ENCODE data around the gene EPN1. TPM values are rescaled to one million over a fixed set of nuclear protein-coding genes. Genes with fewer than 3 reads are reported as not detected.

EPN1 gene
- total and polyA plus RNA-seq, 2 of the 13 experiments (the other 11 are each of a cell fraction or from before 2014, with no cell fraction given) = 28.9 to 31.7 TPM

- TF ChIP-seq, protein P1, sequence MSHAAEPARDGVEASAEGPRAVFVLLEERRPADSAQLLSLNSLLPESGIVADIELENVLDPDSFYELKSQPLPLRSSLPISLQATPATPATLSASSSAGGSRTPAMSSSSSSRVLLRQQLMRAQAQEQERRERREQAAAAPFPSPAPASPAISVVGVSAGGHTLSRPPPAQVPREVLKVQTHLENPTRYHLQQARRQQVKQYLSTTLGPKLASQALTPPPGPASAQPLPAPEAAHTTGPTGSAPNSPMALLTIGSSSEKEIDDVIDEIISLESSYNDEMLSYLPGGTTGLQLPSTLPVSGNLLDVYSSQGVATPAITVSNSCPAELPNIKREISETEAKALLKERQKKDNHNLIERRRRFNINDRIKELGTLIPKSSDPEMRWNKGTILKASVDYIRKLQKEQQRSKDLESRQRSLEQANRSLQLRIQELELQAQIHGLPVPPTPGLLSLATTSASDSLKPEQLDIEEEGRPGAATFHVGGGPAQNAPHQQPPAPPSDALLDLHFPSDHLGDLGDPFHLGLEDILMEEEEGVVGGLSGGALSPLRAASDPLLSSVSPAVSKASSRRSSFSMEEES (CRISPR knock-in tag; IDR thresholded peaks at IDR 0.05) = 0 out of 2 replicates have a peak, but pooled peaks have one; percentile 30
- TF ChIP-seq ZNF616 (CRISPR knock-in tag; IDR thresholded peaks at IDR 0.05; ENCODE audit: low read depth) (0 out of 2 replicates have a peak, but pooled peaks have one; percentile 37), ZNF788 (CRISPR knock-in tag; IDR thresholded peaks at IDR 0.05; ENCODE audit: borderline replicate concordance) (peak; percentile 60; the same call in 1 of the 2 replicates), PCBP1 (IDR thresholded peaks at IDR 0.05; ENCODE audit: borderline replicate concordance, low read depth, low read length) (no peak), GATA4 (IDR thresholded peaks at IDR 0.05; ENCODE audit: borderline replicate concordance, low read depth) (peak; percentile 11; the same call in 1 of the 2 replicates), ATF6 (CRISPR knock-in tag; conservative IDR thresholded peaks at IDR 0.05) (no peak), ZNF18 (CRISPR knock-in tag; IDR thresholded peaks at IDR 0.05; ENCODE audit: insufficient replicate concordance) (peak; percentile 44), ZBTB44 (CRISPR knock-in tag; IDR thresholded peaks at IDR 0.05) (no peak), ZNF180 (CRISPR knock-in tag; IDR thresholded peaks at IDR 0.05; ENCODE audit: borderline replicate concordance, low read depth) (no peak), ZNF530 (CRISPR knock-in tag; IDR thresholded peaks at IDR 0.05; ENCODE audit: low read depth) (no peak), ZFX (CRISPR knock-in tag; IDR thresholded peaks at IDR 0.05; ENCODE audit: low read depth) (peak; percentile 67; the same call in 1 of the 2 replicates), CCDC6 (CRISPR knock-in tag; IDR thresholded peaks at IDR 0.05) (no peak), ELF3 (CRISPR knock-in tag; IDR thresholded peaks at IDR 0.05) (peak; percentile 47; the same call in 1 of the 2 replicates), ZNF770 (CRISPR knock-in tag; IDR thresholded peaks at IDR 0.05) (peak; percentile 41; the same call in 1 of the 2 replicates), ZNF562 (CRISPR knock-in tag; IDR thresholded peaks at IDR 0.05; ENCODE audit: borderline replicate concordance) (no peak), NFYC (CRISPR knock-in tag; IDR thresholded peaks at IDR 0.05) (no peak), ZNF891 (CRISPR knock-in tag; IDR thresholded peaks at IDR 0.05) (no peak), ZFP41 (CRISPR knock-in tag; IDR thresholded peaks at IDR 0.05; ENCODE audit: borderline replicate concordance) (peak; percentile 11; the same call in 1 of the 2 replicates), SP5 (CRISPR knock-in tag; IDR thresholded peaks at IDR 0.05; ENCODE audit: borderline replicate concordance, low read depth) (no peak)
These were observed 20.0 kb upstream of the EPN1 start, which contains the start of gene U2AF2 (continued) for GRCh38 chr19:55654868-55655647.
